HEK293T (cell line): ENCODE results near the gene DNAJC4.

Experiments
- ELF4 ChIP-seq: fragments of 450-650 bp; IDR thresholded peaks from 2 replicates; pipeline ENCODE4 v1.6.1; 2017; ENCODE audit warnings: antibody characterized with exemption
- NFRKB ChIP-seq: fragments of 450-650 bp; IDR thresholded peaks from 2 replicates; pipeline ENCODE4 v1.6.1; 2016; ENCODE audit warnings: mild to moderate bottlenecking, moderate library complexity

GRCh38 chr11:64224891-64225607 is 5.3 kb upstream of the DNAJC4 start:
- no peak for TF ChIP-seq ELF4
- TF ChIP-seq NFRKB: no peak
